ENCODE results near the gene TTC28.

GRCh38 chr22:28058036-28058435 is 621.6 kb downstream of the TTC28 start:
- TF ChIP-seq CTCF (IDR thresholded peaks at IDR 0.05; ENCODE audit: low read depth, low read length) (no peak), POLR2A (IDR thresholded peaks at IDR 0.05; ENCODE audit: extremely low read depth, insufficient read length) (no peak), MAX (IDR thresholded peaks at IDR 0.05; ENCODE audit: low read depth, low read length) (no peak), MYC (IDR thresholded peaks at IDR 0.05; ENCODE audit: low read depth, low read length) (no peak)

Measured in NB4 (cell line).